NOMO-1 treated with DMSO at 0.1 percent for 48 hours (cell line): ENCODE data around the gene CGNL1.

ENCODE experiments used
- DNase-seq: peaks from one replicate; lab custom pipeline; 2025; ENCODE audit not compliant: unreplicated experiment; lab: John Stamatoyannopoulos, UW

The CGNL1 gene

GRCh38 chr15:57495041-57495440 lies 118.7 kb downstream of the CGNL1 start:
- DNase-seq = no peak

- no peak for DNase-seq
Observed at GRCh38 chr15:57495554-57496165, 119.4 kb downstream of the CGNL1 start.

- DNase-seq = no peak
Observed at GRCh38 chr15:57496594-57496945, 120.3 kb downstream of the CGNL1 start.

- no peak for DNase-seq
Observed at GRCh38 chr15:57496946-57497869, 120.9 kb downstream of the CGNL1 start.

- DNase-seq = no peak
Observed at GRCh38 chr15:57500256-57500655, 124.0 kb downstream of the CGNL1 start.

GRCh38 chr15:57500979-57501576 lies 124.8 kb downstream of the CGNL1 start:
- DNase-seq = no peak

GRCh38 chr15:57502116-57502515 lies 125.8 kb downstream of the CGNL1 start:
- DNase-seq = no peak

- no peak for DNase-seq
Observed at GRCh38 chr15:57503051-57503702, 126.9 kb downstream of the CGNL1 start.

- DNase-seq = no peak
Observed at GRCh38 chr15:57503911-57504598, 127.8 kb downstream of the CGNL1 start.

- no peak for DNase-seq
Observed at GRCh38 chr15:57504599-57504940, 128.3 kb downstream of the CGNL1 start.

- no peak for DNase-seq
Observed at GRCh38 chr15:57505056-57505715, 128.9 kb downstream of the CGNL1 start.

GRCh38 chr15:57505949-57506391 lies 129.7 kb downstream of the CGNL1 start:
- no peak for DNase-seq

- no peak for DNase-seq
Observed at GRCh38 chr15:57506422-57506821, 130.1 kb downstream of the CGNL1 start.

GRCh38 chr15:57507111-57507510 lies 130.8 kb downstream of the CGNL1 start:
- DNase-seq = no peak

GRCh38 chr15:57509126-57509525 lies 132.8 kb downstream of the CGNL1 start:
- DNase-seq = no peak

- no peak for DNase-seq
Observed at GRCh38 chr15:57509965-57510364, 133.7 kb downstream of the CGNL1 start.

- no peak for DNase-seq
Observed at GRCh38 chr15:57510647-57511046, 134.3 kb downstream of the CGNL1 start.

- DNase-seq = no peak
Observed at GRCh38 chr15:57516327-57517029, 140.2 kb downstream of the CGNL1 start.

GRCh38 chr15:57517030-57517671 lies 140.8 kb downstream of the CGNL1 start:
- no peak for DNase-seq
